B cell (primary cell): Measurements from ENCODE around the gene MOB3C. TPM values are rescaled to one million over a fixed set of nuclear protein-coding genes. Genes with fewer than 3 reads are reported as not detected.

Experiments
- ATAC-seq: fragments of 200-7000 bp; cut with Tn5 transposase; one replicate; pipeline ENCODE4 v1.10.0; 2021; ENCODE audit warnings: low read depth, mild to moderate bottlenecking, moderate number of reproducible peaks, moderate library complexity
- CTCF ChIA-PET: fragments of 350-600 bp; sonication (Branson Sonifier 250); formaldehyde crosslinking; loops from one replicate; lab custom pipeline; 2021; ENCODE audit warnings: antibody characterized with exemption, inconsistent platforms; lab: Charles Lee
- POLR2A ChIA-PET: fragments of 350-600 bp; sonication (Branson Sonifier 250); formaldehyde crosslinking; loops from one replicate; lab custom pipeline; 2021; ENCODE audit warnings: antibody characterized with exemption; lab: Charles Lee
- DNase-seq: peaks from one replicate; pipeline ENCODE4 v3.0.0; 2013
- H2AFZ ChIP-seq: 2 replicates; pipeline ENCODE4 v1.6.1; 2012; ENCODE audit warnings: mild to moderate bottlenecking, low read depth, low read length; ENCODE audit not compliant: insufficient read depth, poor library complexity, severe bottlenecking
- H3K27ac ChIP-seq, 2 donors: 1 replicate in 1 of 2; 2 replicates in 1 of 2; pipeline ENCODE4 v1.5.1; 2012 to 2013; ENCODE audit warnings: low read length in 2 of 2, mild to moderate bottlenecking in 2 of 2, moderate library complexity in 1 of 2
- H3K27me3 ChIP-seq, 4 experiments: fragments of 200-600 bp in 1 of 4; sonication (generic) in 1 of 4; replicated peaks in 1 of 4; 1 replicate in 2 of 4; 2 replicates in 2 of 4; pipeline versions ENCODE4 v1.6.1 to v1.7.0; 2013 to 2016; ENCODE audit warnings: low read length in 3 of 4, mild to moderate bottlenecking in 2 of 4, mixed read lengths in 1 of 4, moderate library complexity in 1 of 4; ENCODE audit not compliant: insufficient read depth in 4 of 4, control insufficient read depth in 3 of 4; ENCODE audit errors: control extremely low read depth in 1 of 4
- H3K36me3 ChIP-seq, 2 experiments: replicated peaks in 1 of 2; 1 replicate in 1 of 2; 2 replicates in 1 of 2; pipeline versions ENCODE4 v1.6.1 to v1.7.1; 2013; ENCODE audit warnings: low read length in 1 of 2; ENCODE audit not compliant: insufficient read depth in 2 of 2, control insufficient read depth in 1 of 2; ENCODE audit errors: control extremely low read depth in 1 of 2, extremely low read depth in 1 of 2
- H3K4me1 ChIP-seq, 2 donors: fragments of 200-600 bp in 1 of 2; sonication (generic) in 1 of 2; 1 replicate in 1 of 2; 2 replicates in 1 of 2; pipeline versions ENCODE4 v1.5.1 to v1.6.1; 2013 to 2017; ENCODE audit warnings: low read length in 2 of 2; ENCODE audit not compliant: control insufficient read depth in 2 of 2, insufficient read depth in 2 of 2
- H3K4me2 ChIP-seq: replicated peaks from 2 replicates; pipeline ENCODE3; 2012; ENCODE audit warnings: mild to moderate bottlenecking, low read depth, low read length; ENCODE audit not compliant: poor library complexity, severe bottlenecking
- H3K4me3 ChIP-seq, 5 experiments: fragments of 200-600 bp in 1 of 5; sonication (generic) in 1 of 5; 1 replicate in 3 of 5; 2 replicates in 2 of 5; pipeline versions ENCODE4 v1.5.1 to v1.7.0; 2011 to 2016; ENCODE audit warnings: low read length in 4 of 5, mild to moderate bottlenecking in 4 of 5, low read depth in 2 of 5, control low read depth in 1 of 5, moderate library complexity in 1 of 5; ENCODE audit not compliant: insufficient read depth in 1 of 5; ENCODE audit errors: control extremely low read depth in 1 of 5, extremely low read depth in 1 of 5
- H3K79me2 ChIP-seq: fragments of 200-600 bp; sonication (generic); one replicate; pipeline ENCODE4 v1.6.0; 2016; ENCODE audit warnings: low read length; ENCODE audit not compliant: control insufficient read depth, insufficient read depth
- H3K9ac ChIP-seq: fragments of 200-600 bp; sonication (generic); 2 replicates; pipeline ENCODE4 v1.6.1; 2017; ENCODE audit warnings: mild to moderate bottlenecking, low read length, moderate library complexity
- H3K9me3 ChIP-seq, 3 donors: one replicate each; pipeline versions ENCODE4 v1.6.1 to v1.7.1; 2013; ENCODE audit warnings: low read length in 2 of 3; ENCODE audit not compliant: control insufficient read depth in 2 of 3, insufficient read depth in 1 of 3; ENCODE audit errors: control extremely low read depth in 1 of 3
- H4K20me1 ChIP-seq: 2 replicates; pipeline ENCODE4 v1.6.0; 2012; ENCODE audit warnings: mild to moderate bottlenecking, low read length; ENCODE audit not compliant: insufficient read depth, control insufficient read depth, poor library complexity, severe bottlenecking
- H3K27ac Mint-ChIP-seq: one replicate; pipeline ENCODE4 v1.8.0; 2021; ENCODE audit warnings: mixed read lengths
- H3K27me3 Mint-ChIP-seq: one replicate; pipeline ENCODE4 v1.8.0; 2021; ENCODE audit warnings: mixed read lengths
- H3K4me1 Mint-ChIP-seq: one replicate; pipeline ENCODE4 v1.8.0; 2021; ENCODE audit warnings: mixed read lengths
- H3K4me3 Mint-ChIP-seq: one replicate; pipeline ENCODE4 v1.8.0; 2021; ENCODE audit warnings: mixed read lengths
- H3K9me3 Mint-ChIP-seq: one replicate; pipeline ENCODE4 v1.8.0; 2022; ENCODE audit warnings: mixed read lengths; ENCODE audit not compliant: insufficient read depth
- CTCF ChIP-seq: fragments of 200-600 bp; IDR thresholded peaks from one replicate; pipeline ENCODE4 v1.8.0; 2022; ENCODE audit warnings: antibody characterized with exemption, mild to moderate bottlenecking
- EZH2 ChIP-seq: IDR thresholded peaks from 2 replicates; pipeline ENCODE4 v1.6.1; 2012; ENCODE audit warnings: borderline replicate concordance, low read depth, mild to moderate bottlenecking, moderate library complexity, low read length; ENCODE audit not compliant: insufficient read depth, poor library complexity, severe bottlenecking
- intact Hi-C: fragments of 100-400 bp; cut with micrococcal nuclease; formaldehyde crosslinking; loops from one replicate; pipeline ENCODE4 v1.10.0; 2022
- polyA plus RNA-seq: library from polyadenylated mRNA; depleted of rRNA; stranded (reverse); fragments of >200 nt; gene quantifications from 2 replicates; pipeline ENCODE4 v1.2.3, GENCODE V29; 2012
- total RNA-seq, 2 donors: library from RNA; stranded (reverse); fragments of 120-200 nt in 1 of 2; gene quantifications; 1 replicate in 1 of 2; 2 replicates in 1 of 2; pipeline versions ENCODE4 v1.2.3 to v1.2.4, GENCODE V29; 2013 to 2022

MOB3C gene
- total and polyA plus RNA-seq, 2 donors (not counting 1 experiment from before 2014, with no cell fraction given): 18.9 to 19.2 TPM

GRCh38 chr1:46643368-46643775 is 26.8 kb upstream of the MOB3C start:
- Histone ChIP-seq H4K20me1 (no peaks in the 10 kb centered on the region), H3K79me2 (no peaks in the 10 kb centered on the region), H3K4me3 (no peak overlapping the region), H3K4me1 (no peaks in the 10 kb centered on the region), H3K4me2 (no peak overlapping the region), H3K9me3 (peaks cover 0 to 4% (median 4%) of the 10 kb centered on the region in 3 donors), H3K9ac (no peak overlapping the region), H3K27me3 (no peaks in the 10 kb centered on the region), H2AFZ (no peak overlapping the region), H3K36me3 (peaks cover 0 to 16% of the 10 kb centered on the region in 2 experiments), H3K27ac (no peak overlapping the region)
- DNase-seq (no peak), ATAC-seq (no peak)
- Mint-ChIP-seq H3K4me1 (no peaks in the 10 kb centered on the region), H3K4me3 (no peak overlapping the region), H3K9me3 (no peaks in the 10 kb centered on the region), H3K27me3 (no peaks in the 10 kb centered on the region), H3K27ac (no peak overlapping the region)
- intact Hi-C loops: no loop called here
- CTCF ChIA-PET: no interaction called here
- TF ChIP-seq EZH2 (no peak), CTCF (no peak)
- POLR2A ChIA-PET: no interaction called here

GRCh38 chr1:46642115-46642680 is 25.6 kb upstream of the MOB3C start:
- Histone ChIP-seq H2AFZ (no peak overlapping the region), H3K9me3 (no peaks in the 10 kb centered on the region), H3K4me3 (no peak overlapping the region), H4K20me1 (no peaks in the 10 kb centered on the region), H3K79me2 (no peaks in the 10 kb centered on the region), H3K27ac (no peak overlapping the region), H3K36me3 (peaks cover 1 to 9% of the 10 kb centered on the region in 2 experiments), H3K9ac (no peak overlapping the region), H3K4me1 (no peaks in the 10 kb centered on the region), H3K27me3 (no peaks in the 10 kb centered on the region), H3K4me2 (no peak overlapping the region)
- ATAC-seq (no peak), DNase-seq (no peak)
- Mint-ChIP-seq H3K9me3 (no peaks in the 10 kb centered on the region), H3K4me3 (no peak overlapping the region), H3K4me1 (no peaks in the 10 kb centered on the region), H3K27ac (no peak overlapping the region), H3K27me3 (no peaks in the 10 kb centered on the region)
- ChIA-PET POLR2A (no interaction called here), CTCF (no interaction called here)
- intact Hi-C loops: no loop called here
- no peak for TF ChIP-seq EZH2
